ENCODE measurements around the gene SCGN.

Gene SCGN

GRCh38 chr6:25726122-25726911, 74.3 kb downstream of the SCGN start:
- no peak overlapping the region for H3K27ac ChIP-seq
- H3K9me3 ChIP-seq (ENCODE audit: control insufficient read depth, low read length): no peaks in the 10 kb centered on the region
- no peak overlapping the region for H3K9ac ChIP-seq
- no peaks in the 10 kb centered on the region for H3K4me1 ChIP-seq
- TF ChIP-seq CTCF (IDR thresholded peaks at IDR 0.05): no peak
- H3K4me3 ChIP-seq (ENCODE audit: low read depth, low read length): no peak overlapping the region
- no peak overlapping the region for H3K4me2 ChIP-seq (ENCODE audit: low read length)
- H3K79me2 ChIP-seq: no peaks in the 10 kb centered on the region
- no peak overlapping the region for H2AFZ ChIP-seq
- no peaks in the 10 kb centered on the region for H3K27me3 ChIP-seq (ENCODE audit: control insufficient read depth, insufficient read depth, low read length)
- no peaks in the 10 kb centered on the region for H3K36me3 ChIP-seq (ENCODE audit: control insufficient read depth, insufficient read depth, low read length)

GRCh38 chr6:25727028-25727427, 75.0 kb downstream of the SCGN start:
- Histone ChIP-seq H2AFZ (no peak overlapping the region), H3K79me2 (no peaks in the 10 kb centered on the region), H3K4me1 (no peaks in the 10 kb centered on the region), H3K27me3 (ENCODE audit: control insufficient read depth, insufficient read depth, low read length) (no peaks in the 10 kb centered on the region), H3K36me3 (ENCODE audit: control insufficient read depth, insufficient read depth, low read length) (no peaks in the 10 kb centered on the region), H3K27ac (no peak overlapping the region), H3K9me3 (ENCODE audit: control insufficient read depth, low read length) (no peaks in the 10 kb centered on the region), H3K4me3 (ENCODE audit: low read depth, low read length) (no peak overlapping the region), H3K4me2 (ENCODE audit: low read length) (no peak overlapping the region), H3K9ac (no peak overlapping the region)
- TF ChIP-seq CTCF (IDR thresholded peaks at IDR 0.05): no peak

GRCh38 chr6:25730907-25731306, 78.9 kb downstream of the SCGN start:
- Histone ChIP-seq H3K27me3 (ENCODE audit: control insufficient read depth, insufficient read depth, low read length) (no peaks in the 10 kb centered on the region), H3K36me3 (ENCODE audit: control insufficient read depth, insufficient read depth, low read length) (no peaks in the 10 kb centered on the region), H3K4me2 (ENCODE audit: low read length) (no peak overlapping the region), H3K4me1 (no peaks in the 10 kb centered on the region), H2AFZ (no peak overlapping the region), H3K79me2 (no peaks in the 10 kb centered on the region), H3K4me3 (ENCODE audit: low read depth, low read length) (no peak overlapping the region), H3K9me3 (ENCODE audit: control insufficient read depth, low read length) (no peaks in the 10 kb centered on the region), H3K9ac (no peak overlapping the region), H3K27ac (no peak overlapping the region)
- no peak for TF ChIP-seq CTCF (IDR thresholded peaks at IDR 0.05)

GRCh38 chr6:25731721-25732120, 79.7 kb downstream of the SCGN start:
- Histone ChIP-seq H3K79me2 (no peaks in the 10 kb centered on the region), H3K9ac (no peak overlapping the region), H3K27me3 (ENCODE audit: control insufficient read depth, insufficient read depth, low read length) (no peaks in the 10 kb centered on the region), H3K4me2 (ENCODE audit: low read length) (no peak overlapping the region), H3K36me3 (ENCODE audit: control insufficient read depth, insufficient read depth, low read length) (no peaks in the 10 kb centered on the region), H3K9me3 (ENCODE audit: control insufficient read depth, low read length) (no peaks in the 10 kb centered on the region), H3K27ac (no peak overlapping the region), H2AFZ (no peak overlapping the region), H3K4me1 (no peaks in the 10 kb centered on the region), H3K4me3 (ENCODE audit: low read depth, low read length) (no peak overlapping the region)
- no peak for TF ChIP-seq CTCF (IDR thresholded peaks at IDR 0.05)

Measured in parathyroid adenoma (tissue), 2 donors.